WERI-Rb-1 (cell line): Measurements from ENCODE around the gene CFAP97.

Source experiments
- DNase-seq: peaks from one replicate; pipeline ENCODE4 v3.0.0-alpha.2; 2020
- H3K27ac ChIP-seq: fragments of 250-450 bp; sonication (Bioruptor Pico); 2 replicates; pipeline ENCODE4 v1.5.1; 2020; ENCODE audit warnings: mild to moderate bottlenecking, moderate library complexity
- H3K27me3 ChIP-seq: fragments of 250-450 bp; sonication (Bioruptor Pico); 2 replicates; pipeline ENCODE4 v1.5.1; 2021; ENCODE audit warnings: mild to moderate bottlenecking, low read depth, moderate library complexity; ENCODE audit not compliant: insufficient read depth, severe bottlenecking
- H3K36me3 ChIP-seq: fragments of 250-450 bp; sonication (Bioruptor Pico); 2 replicates; pipeline ENCODE4 v1.5.1; 2020; ENCODE audit warnings: mild to moderate bottlenecking, moderate library complexity
- H3K4me3 ChIP-seq: 2 replicates; pipeline ENCODE4 v1.5.1; 2011; ENCODE audit warnings: low read depth, mild to moderate bottlenecking, control low read depth, low read length
- H3K9me3 ChIP-seq: fragments of 250-450 bp; sonication (Bioruptor Pico); 2 replicates; pipeline ENCODE4 v1.5.1; 2021; ENCODE audit warnings: mild to moderate bottlenecking, moderate library complexity; ENCODE audit not compliant: severe bottlenecking
- TF ChIP-seq, protein P1 (sequence below): IDR thresholded peaks from 2 replicates; pipeline ENCODE4 v1.5.1; 2011; ENCODE audit warnings: low read depth, mild to moderate bottlenecking, control low read depth, inconsistent platforms, low read length

The CFAP97 gene

DNA sequence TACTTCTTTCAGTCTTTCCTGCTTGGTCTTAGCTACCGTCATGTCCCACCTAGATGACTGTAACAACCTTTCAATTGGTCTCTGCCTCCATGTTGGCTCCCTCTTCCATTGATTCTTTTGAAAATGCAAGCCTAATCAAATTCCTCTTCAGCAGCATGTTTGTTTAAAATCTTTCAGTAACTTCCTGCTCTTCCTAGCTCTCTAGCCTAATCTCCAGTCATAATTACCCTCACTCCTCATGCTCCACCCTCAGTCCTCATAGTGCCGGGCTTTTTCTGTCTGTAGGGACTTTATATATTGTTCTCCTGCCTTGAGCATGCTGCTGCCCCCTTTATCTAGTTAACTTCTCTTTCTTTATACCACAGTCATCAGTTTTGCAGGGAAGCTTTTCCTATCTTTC, 17.7 kb upstream of the CFAP97 start:
- Histone ChIP-seq H3K27ac (no peak overlapping the region), H3K36me3 (no peaks in the 10 kb centered on the region), H3K27me3 (no peaks in the 10 kb centered on the region), H3K9me3 (no peaks in the 10 kb centered on the region), H3K4me3 (no peak overlapping the region)
- DNase-seq, result no peak
- TF ChIP-seq, protein P1, sequence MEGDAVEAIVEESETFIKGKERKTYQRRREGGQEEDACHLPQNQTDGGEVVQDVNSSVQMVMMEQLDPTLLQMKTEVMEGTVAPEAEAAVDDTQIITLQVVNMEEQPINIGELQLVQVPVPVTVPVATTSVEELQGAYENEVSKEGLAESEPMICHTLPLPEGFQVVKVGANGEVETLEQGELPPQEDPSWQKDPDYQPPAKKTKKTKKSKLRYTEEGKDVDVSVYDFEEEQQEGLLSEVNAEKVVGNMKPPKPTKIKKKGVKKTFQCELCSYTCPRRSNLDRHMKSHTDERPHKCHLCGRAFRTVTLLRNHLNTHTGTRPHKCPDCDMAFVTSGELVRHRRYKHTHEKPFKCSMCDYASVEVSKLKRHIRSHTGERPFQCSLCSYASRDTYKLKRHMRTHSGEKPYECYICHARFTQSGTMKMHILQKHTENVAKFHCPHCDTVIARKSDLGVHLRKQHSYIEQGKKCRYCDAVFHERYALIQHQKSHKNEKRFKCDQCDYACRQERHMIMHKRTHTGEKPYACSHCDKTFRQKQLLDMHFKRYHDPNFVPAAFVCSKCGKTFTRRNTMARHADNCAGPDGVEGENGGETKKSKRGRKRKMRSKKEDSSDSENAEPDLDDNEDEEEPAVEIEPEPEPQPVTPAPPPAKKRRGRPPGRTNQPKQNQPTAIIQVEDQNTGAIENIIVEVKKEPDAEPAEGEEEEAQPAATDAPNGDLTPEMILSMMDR, result no peak

DNA sequence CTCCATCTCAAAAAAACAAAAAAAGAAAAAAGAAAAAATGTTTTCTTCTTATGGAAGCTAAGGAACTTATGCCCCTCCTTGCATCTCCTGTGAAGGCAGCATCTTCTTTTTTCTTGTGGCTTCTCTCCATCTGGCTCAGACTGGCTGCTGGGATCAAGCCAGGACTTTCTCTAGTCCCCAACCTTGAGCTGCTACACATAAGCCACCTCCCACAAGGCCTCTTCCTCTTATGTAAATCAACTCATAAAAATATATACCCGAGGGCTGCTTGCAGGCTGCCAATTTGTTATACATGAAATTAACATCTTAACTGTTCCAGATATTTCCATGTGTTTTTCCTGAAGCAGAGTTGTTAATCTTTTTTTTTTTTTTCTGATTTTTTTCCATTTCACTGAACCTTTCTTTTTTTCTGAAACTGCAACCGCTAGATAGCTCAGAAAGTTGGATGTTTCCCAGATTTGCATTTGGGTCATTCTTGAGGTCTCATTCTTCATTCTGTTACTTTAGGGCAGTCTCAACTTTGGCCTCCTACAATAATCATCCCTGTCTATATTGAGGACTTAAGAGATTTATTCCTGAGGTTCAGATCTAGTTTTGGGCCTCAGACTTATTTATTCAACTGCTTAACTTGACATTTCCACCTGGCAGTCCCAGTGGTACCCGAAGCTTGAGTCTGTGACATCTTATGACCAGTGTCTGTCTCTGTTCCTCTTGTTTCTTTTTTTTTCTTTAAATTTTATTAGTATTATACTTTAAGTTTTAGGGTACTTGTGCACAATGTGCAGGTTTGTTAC, 15.9 kb upstream of the CFAP97 start:
- H3K27ac ChIP-seq, result no peak overlapping the region

DNA sequence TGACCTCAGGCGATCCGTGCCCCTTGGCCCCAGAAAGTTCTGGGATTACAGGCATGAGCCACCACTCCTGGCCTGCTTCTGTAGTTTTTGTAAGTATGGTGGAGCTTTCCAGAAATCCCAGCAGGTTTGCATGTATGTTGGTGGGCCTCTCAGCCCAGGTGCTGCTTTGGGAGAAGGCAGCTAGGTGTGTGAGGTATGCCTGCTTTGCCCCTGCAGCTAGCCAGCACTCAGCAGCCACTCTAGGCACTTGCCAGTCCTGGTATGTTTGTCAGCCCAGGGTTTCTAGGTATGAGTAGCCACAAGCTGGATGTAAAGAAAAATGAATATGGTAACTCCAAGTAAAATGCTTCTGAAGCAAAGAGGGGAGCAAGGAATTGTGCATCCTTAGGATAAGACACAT, 14.5 kb upstream of the CFAP97 start:
- H3K9me3 ChIP-seq, result no peaks in the 10 kb centered on the region
- H3K36me3 ChIP-seq, result no peaks in the 10 kb centered on the region
- DNase-seq, result no peak
- H3K27me3 ChIP-seq, result no peaks in the 10 kb centered on the region
- H3K4me3 ChIP-seq, result no peak overlapping the region
- H3K27ac ChIP-seq, result no peak overlapping the region
- TF ChIP-seq, protein P1, result no peak

More for the DNA sequence above, 15.9 kb upstream of the CFAP97 start:
- Histone ChIP-seq H3K4me3 (no peak overlapping the region), H3K36me3 (no peaks in the 10 kb centered on the region), H3K27me3 (no peaks in the 10 kb centered on the region), H3K9me3 (no peaks in the 10 kb centered on the region)
- DNase-seq, result no peak
- TF ChIP-seq, protein P1, result no peak

DNA sequence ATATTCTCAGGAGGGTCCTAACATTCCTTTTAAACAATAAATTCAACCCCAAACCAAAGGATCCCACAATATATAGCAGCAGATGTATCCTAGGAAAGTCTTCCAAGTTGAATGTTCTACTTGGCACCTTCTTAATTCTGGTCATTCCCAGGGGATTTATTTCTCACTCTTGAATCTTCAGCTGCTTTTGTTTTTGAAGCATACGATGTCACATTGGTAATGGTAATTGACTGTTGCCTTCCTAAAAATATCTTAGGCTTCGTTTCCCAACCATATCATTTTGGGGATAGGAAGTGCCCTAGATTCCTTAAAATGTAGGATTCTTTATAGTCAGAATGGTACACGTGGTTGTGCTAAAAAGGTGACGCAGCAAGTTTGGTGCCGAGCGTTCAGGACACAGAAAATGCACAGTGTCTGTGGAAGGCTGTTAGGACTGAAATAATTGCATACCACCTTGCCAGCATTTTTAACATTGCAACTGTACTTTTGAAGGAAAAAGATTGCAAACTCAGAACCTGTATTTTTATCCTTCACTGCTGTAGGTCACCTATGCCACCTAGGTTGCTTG, 13.7 kb upstream of the CFAP97 start:
- TF ChIP-seq, protein P1, result no peak
- Histone ChIP-seq H3K27ac (no peak overlapping the region), H3K27me3 (no peaks in the 10 kb centered on the region)

DNA sequence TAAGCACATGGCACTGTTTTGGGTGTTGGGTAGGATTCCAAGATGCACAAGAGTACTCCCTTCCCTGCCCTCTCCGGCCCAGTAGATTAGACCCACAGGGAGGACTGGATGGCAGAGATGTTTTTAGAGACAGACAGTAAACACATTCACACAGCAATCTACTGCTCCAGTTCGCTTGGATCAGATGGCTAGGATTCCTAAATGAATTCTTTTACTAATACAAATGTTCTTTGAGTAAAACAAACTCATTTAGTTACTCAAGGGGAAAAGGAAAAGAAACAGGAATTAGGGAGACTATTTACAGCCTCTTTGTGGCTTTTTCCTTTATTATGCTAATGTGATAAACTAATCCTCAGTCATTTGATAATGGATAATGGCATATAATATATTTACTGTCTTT, 11.5 kb upstream of the CFAP97 start:
- TF ChIP-seq, protein P1, result no peak
- H3K36me3 ChIP-seq, result no peaks in the 10 kb centered on the region
- no peak overlapping the region for H3K27ac ChIP-seq
- H3K9me3 ChIP-seq, result no peaks in the 10 kb centered on the region
- no peaks in the 10 kb centered on the region for H3K27me3 ChIP-seq
- no peak overlapping the region for H3K4me3 ChIP-seq
- DNase-seq, result no peak

More for the DNA sequence above, 13.7 kb upstream of the CFAP97 start:
- Histone ChIP-seq H3K4me3 (no peak overlapping the region), H3K36me3 (no peaks in the 10 kb centered on the region), H3K9me3 (no peaks in the 10 kb centered on the region)
- DNase-seq, result no peak
